DMS153 (cell line): Measurements from ENCODE around the gene PSMB11.
"Not testable (repeated sequence)": the region's sequence is repeated elsewhere in the genome, so short reads cannot be mapped to it uniquely, and the experiment has no call there.

Source experiments
- DNase-seq: peaks from one replicate; lab custom pipeline; 2025; lab: John Stamatoyannopoulos, UW

Gene PSMB11

DNA sequence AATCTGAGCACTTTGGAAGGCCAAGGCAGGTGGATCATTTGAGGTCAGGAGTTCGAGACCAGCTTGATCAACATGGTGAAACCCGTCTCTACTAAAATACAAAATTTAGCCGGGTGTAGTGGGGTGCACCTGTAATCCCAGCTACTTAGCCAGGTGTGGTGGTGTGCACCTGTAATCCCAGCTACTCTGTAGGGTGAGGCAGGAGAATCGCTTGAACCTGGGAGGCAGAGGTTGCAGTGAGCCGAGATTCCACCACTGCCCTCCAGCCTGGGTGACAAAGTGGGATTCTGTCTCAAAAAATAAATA, 28.3 kb upstream of the PSMB11 start:
- not testable (repeated sequence) for DNase-seq

DNA sequence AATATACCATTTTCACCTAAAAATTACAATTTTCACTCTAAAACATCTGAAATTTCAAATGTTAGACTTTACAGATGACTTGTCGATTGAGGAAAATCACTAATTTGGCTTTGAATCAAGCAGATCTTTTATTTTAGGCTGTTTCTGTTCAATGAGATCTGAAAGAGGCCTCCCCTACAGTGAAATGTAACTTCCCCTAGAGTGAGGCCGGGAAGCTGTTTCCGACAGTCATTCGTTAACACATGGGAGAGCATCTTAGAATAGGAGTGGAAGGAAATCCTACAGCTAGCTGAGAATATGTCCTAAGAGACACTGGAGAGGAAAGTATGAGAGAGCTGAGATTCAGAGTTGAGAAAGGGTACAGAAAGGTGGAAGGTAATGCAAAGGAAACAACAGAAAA, 26.4 kb upstream of the PSMB11 start:
- no peak for DNase-seq

DNA sequence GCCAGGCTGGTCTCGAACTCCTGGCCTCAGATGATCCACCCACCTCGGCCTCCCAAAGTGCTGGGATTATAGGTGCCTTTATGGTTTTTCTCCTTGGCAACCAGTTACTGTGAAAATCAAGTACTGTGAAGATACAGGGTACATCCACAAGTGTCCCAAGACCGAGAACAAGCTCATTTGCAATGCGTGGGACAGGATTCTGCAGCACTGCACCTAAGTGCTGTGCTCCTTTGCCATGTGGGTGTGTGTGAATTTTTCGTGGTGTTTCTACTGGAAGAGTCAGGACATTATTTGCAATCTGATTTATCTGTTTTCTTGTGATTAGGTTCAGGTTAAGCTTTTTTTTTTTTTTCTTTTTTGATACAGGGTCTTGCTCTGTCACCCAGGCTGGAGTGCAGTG, 24.9 kb upstream of the PSMB11 start:
- DNase-seq, result no peak

DNA sequence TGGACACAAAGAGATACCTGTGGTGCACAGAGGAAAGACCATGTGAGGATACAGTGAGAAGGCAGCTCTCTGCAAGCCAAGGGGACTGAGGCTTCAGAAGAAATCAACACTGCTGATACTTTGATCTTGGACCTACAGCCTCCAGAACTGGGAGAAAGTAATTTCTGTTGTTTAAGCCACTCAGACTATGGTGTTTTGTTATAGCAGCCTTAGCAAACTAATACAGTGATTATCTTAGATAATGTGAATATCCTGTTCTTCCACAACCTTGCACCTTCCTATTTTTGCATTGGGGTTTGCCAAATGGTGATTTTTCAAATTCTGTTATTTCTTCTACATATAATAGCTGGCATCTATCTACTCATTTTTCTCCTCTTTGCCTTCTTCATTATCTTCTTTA, 23.9 kb upstream of the PSMB11 start:
- DNase-seq, result no peak

DNA sequence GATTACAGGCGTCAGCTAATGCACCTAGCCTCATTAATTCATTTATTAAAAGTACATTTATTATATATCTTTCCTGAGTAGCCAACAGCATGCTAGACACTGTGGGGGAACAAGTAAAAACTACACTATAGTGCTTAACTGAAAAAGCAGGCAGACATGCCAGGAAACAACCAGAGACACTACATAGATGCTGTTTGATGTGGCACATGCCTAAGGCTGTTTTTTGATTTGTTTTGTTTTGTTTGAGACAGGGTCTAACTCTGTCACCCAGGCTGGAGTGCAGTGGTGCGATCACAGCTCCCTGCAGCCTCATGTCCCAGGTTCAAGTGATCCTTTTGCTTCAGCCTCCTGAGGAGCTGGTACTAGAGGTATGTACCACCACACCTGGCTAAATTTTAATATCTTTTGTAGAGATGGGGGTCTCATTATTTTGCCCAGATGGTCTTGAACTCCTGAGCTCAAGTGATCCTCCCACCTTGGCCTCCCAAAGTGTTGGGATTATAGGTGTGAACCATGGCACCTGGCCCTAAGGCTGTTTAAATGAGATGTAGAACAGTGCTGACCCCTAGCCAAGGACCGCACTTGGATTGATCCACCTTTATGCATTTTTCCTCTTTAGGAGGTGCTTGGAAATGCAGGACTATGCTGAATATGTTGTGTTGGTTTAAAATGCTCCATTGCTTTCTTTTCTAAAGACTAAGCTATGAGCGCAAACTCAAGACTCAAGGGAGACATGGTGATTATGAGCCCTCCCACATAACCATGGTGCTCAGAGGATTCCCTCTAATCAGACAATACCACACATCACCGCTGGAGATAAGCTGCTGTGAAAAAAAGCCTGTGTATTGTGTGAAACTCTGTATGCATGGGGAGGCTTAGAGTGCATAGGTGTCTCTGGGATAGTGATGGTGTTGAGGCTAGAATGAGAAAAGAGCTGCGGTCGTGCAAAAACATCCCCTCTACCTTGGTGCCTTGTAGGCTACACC, 21.6 kb upstream of the PSMB11 start:
- no peak for DNase-seq

DNA sequence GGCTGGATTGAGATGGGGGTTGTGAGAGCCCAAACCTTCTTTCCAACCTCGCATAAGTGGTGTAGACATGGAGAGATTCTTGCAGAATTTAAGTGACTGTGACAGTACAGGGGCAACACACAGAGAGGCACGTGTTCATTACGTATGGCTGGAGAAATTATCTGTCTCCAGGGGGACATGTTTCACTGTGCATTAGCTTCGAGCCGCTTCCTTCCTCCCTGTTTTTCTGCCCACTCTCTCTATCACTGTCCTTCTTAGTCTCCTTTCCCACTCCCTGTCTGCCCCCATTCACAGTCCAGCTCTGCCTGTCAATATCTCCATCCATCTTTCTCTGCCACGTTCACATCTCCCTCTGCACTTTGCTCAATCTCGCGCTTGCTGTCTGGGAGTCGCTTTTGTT, 20.6 kb upstream of the PSMB11 start:
- DNase-seq, result no peak

DNA sequence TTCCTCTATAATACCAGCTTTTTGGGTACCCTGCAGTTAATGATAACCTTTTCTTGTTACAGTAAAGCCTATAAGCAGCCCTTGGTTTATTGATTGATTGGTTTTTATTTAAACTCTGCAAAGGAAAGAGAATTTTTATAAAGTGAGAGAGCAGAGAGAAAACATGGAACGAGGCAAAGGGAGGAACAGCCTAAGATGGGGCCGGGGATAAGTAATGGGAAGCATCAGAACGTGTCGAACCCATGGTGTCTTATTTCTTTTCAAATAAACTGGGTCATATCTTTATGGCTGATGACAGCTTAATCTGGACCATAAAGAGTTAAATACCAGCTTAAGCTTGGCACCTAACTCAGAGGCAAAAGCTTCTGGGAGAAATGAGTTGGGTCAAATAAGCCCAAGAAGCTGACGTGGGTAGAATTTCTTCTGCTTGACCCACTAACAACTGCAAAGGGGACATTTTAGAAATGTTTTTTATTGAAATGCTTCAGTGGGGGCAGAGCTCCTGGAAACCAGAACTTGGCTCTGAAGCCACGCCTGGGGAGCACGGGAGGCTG, 20.0 kb upstream of the PSMB11 start:
- DNase-seq, result no peak

DNA sequence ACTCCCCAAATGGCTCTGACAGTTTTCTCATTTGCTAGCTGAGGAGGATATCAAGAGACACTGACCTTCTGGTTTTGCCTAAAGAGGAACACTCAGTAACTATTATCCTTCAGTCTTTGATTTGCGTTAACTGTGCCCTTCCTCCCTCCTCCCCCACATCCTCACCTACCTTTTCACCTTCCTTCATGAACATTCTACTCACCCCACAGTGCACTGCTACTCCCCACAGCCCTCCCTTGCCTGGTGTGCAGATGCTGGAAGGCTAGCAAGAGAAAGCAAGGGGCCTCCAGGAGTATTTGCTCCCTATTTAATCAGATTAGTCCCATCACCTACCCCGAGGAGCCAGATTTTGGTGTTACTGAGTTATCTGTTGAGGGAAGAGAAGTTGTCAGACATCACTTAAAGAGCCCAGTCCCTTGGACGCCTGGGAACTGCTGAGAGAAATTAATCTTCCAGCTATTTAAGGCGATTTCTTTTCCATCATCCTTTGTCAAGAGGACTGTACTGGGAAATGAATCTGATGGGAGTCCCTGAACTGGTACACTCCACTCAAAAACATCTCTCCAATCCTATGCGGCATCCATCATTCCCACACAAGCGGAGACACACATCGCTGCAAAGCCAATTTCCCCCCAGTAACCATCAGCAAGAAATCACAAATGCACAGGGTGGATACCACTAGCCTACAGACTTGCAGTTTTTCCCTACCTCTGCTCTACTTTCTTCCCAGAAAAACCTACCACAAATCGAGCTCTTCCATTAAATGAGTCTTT, 18.8 kb upstream of the PSMB11 start:
- DNase-seq, result no peak

DNA sequence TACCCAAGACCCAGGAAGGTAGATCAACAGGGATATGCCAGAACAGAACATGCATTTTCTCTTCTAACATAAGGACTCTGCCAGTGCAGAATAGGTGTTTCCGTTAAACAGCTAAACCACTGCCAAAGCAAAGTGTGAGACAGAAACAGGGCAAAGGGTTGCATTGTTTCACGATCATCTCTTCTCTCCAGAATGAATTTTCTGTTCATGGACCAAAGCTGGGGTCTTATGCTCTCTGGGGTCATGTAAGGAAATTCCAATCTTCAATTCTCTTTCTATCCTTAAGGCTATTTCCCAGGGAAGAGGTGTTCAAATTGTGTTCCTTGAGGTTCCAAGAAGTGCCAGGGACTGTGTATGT, 18.2 kb upstream of the PSMB11 start:
- no peak for DNase-seq

DNA sequence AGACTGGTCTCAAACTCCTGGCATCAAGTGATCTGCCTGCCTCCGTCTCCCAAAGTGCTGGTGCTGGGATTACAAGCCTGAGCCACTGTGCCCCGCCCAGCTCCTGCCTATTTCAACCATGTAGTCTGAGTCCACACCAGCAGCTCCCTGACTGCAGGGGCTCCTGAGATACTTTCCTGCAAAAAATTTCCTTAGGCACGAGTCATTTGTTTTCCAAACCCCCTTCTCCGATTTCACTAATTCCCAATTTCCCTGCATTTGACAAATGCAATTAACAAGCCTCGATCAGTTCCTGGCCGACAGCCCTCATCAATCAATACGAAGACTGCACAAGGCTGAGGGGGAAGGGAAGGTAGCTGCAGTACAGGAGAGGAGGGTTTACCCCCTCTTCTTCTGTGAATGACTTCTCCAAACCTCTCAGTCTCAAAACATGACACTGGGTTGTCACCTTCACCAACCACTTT, 17.4 kb upstream of the PSMB11 start:
- no peak for DNase-seq

DNA sequence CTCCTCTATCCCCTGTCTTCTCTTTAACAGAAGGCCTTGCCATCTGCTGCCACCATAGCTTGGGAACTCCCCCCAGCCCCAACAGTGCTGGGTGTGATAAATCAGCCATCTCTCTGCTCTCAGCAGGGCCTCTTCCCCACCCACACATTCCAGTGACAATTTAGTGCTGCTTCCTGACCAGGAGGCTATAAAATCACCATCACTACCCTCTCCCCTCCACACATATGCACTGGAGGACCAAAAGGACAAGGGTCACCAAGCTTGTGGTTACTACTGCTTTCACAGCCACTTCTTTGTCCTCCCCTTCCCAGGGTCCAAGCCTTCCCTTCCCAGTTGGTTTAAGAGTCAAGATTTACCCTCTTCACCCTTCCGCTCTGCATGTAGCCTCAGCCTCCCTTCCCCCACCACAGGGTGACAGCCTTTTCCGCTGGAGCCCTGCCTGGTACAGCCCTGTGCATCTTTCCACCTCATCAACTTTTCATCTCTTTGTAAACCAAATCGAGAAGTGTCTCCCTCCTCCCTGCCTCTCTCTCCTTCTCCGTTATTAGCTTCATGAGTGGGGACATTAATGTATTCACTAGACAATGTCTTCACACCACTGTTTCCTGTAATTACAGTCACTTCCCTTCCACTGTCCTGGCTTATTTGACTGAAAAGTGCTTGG, 16.7 kb upstream of the PSMB11 start:
- DNase-seq, result no peak

DNA sequence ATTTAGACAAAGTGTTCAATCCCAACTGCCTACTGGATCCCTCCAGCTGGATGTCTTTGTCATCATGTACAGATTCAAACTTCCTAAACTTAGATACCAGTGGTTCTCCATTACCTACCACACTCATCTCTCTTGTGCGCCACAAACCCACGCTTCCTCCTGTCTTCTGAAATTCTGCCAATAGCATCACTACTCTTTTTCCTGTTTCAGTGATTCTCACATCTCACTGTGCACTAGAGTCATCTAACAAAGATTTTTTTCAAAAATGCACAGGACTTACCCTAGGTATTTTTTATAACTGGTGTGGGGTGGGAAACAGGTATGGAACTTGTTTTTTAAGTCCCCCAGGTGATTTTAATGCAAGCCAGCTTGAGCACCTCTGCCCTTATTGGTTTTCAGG, 13.2 kb upstream of the PSMB11 start:
- no peak for DNase-seq

DNA sequence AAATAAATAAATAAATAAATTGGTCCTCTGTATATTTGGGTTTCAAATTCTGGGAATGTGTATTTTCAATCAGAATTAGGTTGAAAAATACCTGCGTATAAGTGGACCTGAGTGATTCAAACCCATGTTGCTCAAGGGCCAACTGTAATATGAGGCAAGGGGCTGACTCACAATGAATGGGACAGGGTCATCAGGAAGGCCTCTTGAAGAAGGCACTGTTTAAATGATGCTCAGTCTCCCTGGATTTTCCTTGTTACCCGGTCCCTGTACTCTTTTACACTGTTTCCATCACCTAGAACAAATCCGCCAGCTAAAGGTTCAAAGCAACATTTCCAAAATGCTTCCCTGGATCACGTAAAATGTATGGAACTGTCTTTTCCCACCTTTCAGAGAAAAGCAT, 11.1 kb upstream of the PSMB11 start:
- no peak for DNase-seq

DNA sequence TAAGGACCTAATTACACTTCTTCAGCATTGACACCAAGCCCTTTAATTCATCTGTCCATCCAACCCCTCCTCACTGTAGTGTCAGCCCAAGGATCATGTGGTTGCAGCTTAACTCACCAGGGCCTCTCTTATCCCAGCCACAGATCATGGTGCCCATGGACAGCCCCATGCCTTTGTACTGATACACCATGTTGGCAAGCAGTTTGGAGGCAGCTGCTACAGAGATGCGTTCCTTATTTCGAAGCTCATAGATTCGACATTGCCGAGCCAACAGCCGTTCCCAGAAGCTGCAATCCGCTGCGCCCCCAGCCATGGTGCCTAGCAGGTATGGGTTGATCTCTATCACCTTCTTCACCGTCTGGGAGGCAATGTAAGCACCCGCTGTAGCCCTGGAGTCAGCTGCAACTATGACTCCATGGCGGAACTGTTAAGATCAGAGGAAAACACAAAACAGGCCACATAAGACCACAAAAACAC, 8.7 kb upstream of the PSMB11 start:
- no peak for DNase-seq

DNA sequence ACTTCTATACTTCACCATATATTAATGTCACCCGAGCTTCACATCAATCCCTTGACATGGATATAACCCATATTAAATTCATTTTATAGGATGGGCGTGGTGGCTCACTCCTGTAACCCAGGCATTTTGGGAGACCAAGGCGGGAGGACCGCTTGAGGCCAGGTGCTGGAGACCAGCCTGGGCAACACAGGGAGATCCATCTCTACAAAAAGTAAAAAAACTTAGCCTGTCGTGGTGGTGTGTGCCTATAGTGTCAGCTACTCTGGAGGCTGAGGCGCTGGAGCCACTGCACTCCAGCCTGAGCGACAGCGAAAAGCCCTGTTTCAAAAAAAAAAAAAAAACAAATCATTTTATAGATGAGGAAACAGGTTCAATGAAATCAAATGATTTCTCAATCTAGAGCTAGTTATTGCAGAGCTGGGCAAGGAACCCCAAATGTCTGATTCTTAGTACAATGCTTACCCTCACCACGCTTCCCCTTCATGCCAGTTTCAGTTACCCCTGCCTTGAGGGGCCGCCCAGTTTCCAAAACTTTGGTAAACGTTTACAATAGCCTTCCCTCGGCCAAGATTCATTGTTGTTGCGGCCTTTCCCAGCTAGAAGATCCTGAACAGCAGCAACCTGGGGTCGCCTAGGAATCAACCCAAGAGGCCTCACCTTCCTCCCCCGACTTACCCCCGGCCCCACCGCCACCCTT, 8.1 kb upstream of the PSMB11 start:
- DNase-seq, result no peak

DNA sequence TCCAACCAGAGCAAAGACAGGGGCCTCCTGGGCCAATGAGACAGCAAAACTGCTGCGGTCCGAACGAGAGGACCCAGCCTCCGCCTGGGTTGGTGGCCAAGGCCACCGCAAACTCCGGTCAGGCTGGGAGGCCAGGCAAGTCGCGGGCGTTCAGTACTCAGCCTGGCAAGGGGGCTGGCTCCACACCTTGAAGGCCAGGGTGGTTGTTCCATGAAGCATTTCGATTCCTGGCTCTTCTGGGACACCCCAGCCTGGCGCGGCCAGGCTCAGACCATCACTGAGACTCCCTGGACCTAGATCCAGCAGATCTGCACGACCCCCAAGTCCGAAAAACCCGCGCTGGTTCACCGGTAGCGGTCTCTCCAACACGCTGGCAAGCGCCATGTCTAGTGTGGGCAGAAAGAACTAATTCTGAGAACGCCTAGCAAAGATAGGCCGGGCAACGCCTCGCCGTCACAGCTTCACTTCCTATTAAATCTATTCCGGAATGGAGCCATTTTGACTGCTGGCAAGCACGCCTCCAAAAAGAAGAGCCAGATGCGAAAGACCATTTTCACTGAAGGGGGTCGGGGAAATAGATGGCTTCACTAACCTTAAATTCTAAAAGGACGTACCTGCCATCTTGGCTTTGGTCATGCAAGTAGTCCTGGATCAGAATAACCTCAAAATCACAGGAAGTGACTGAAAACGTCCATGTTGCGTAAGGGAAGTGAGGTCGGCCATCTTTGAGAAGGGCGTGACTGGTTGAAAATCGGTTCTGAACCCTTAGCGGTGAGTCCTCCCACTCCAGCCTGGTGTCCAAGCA, 7.3 kb upstream of the PSMB11 start, which contains the start of gene PSMB5:
Gene PSMB5, minus strand, starts transcription at position 403 of the 805 bp plus-strand sequence. Its CDS starts 19 bp downstream, at position 384.
- DNase-seq, result no peak

DNA sequence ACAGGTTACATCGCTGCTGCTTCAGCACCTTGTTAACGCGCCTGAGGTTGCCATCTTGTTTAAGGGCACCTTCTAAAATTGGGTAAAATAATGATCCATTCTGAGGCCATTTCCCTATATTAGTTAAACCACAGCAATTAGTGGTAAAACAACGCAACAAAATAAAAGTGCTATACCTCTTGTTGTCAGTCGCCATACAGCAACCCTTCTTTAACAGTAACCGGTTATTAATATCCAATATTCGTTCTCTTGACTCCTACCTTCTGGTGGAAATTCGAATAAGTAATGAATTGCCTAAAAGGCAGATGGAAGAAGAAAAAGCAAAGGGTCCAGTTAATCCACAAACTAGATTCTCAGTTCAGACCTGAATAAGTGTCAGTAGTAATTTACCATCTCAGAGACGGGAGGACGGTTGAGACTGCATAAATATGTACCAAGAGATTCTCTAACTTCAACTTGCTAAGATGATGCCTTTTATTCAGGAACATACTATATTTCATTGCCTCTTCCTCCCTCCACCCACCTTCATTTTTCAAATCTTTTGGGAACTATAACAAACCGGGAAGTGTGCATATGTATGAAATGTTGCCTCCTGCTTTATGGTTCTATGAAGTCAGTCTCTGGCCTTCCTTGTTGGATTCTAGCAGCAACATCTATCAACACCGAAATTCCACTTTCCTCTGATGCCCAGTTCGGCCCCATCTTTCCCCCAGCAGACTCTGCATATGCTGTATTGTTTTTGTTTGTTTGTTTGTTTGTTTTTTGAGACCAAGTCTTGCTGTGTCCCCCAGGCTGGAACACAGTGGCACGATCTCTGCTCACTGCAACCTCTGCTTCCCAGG, 6.5 kb upstream of the PSMB11 start:
- no peak for DNase-seq

DNA sequence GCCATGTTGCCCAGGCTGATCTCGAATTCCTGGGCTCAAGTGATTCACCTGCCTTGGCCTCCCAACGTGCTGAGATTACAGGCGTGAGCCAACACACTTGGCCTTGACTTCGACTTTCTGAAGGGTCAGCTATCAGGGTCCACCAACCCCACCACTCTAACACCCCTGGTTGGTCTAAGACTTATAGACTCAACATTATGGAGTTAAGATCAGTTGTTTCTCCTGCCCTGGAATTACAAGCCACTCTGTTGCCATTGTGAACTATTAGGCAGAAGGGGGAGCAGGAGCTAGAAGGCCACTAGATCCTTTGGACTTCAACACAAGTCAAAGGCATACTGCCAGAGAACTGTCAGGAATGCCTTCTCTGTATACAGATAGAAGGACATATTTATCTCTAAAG, 1.9 kb upstream of the PSMB11 start:
- DNase-seq, result no peak

DNA sequence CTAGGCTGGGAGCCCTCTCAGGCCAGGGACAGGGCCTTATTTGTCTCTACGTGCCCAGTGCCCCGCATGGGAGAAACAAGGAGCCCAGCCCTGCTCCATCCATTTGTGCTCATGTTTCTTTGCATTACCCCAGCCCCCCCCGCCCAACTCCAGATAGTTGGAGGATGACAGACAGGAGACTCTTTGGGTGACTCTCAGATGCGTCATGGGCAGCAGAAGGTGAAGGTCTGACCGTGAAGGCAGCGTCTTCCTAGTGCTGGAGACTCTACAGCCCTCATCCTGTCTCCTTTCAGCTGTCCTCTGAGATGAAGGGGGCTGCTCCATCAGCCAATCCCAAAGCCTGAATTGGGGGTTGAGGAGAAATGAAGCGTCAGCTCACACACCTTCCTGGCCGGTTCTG, 283 bp upstream of the PSMB11 start:
- no peak for DNase-seq

DNA sequence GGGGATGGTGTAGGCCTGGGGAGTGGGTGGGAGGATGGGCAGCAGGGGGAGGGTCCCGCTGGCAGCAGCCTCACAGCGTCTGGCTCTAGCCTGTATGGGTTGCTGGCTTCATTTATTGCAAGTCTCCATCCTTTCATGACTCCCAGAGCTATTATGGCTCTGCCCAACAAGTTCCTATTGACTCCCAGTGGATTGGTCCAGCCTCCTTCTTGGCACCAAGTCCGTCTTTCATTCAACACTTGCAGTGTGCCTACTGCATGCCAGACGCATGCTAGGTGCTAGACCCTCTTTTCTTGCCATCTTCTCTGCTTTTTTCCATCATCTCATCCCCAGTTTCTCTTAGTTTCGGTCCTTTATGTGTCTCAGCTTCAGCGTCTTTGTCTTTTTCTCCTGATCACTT, 1.1 kb downstream of the PSMB11 start:
- DNase-seq, result no peak
